Mononuclear cell (primary cell): ENCODE measurements around the gene GDF15. TPM values are rescaled to one million over a fixed set of nuclear protein-coding genes. Genes with fewer than 3 reads are reported as not detected.
"Not testable (repeated sequence)": the region's sequence is repeated elsewhere in the genome, so short reads cannot be mapped to it uniquely, and the experiment has no call there.

ENCODE experiments used
- H3K27me3 ChIP-seq: 2 replicates; pipeline ENCODE4 v1.6.0; 2011; ENCODE audit warnings: low read length, control low read depth; ENCODE audit not compliant: insufficient read depth
- H3K4me1 ChIP-seq: 2 replicates; pipeline ENCODE4 v1.5.1; 2011; ENCODE audit warnings: mild to moderate bottlenecking, low read length, control low read depth; ENCODE audit not compliant: insufficient read depth
- H3K4me3 ChIP-seq: 2 replicates; pipeline ENCODE4 v1.5.1; 2011; ENCODE audit warnings: mild to moderate bottlenecking, low read length, moderate library complexity
- H3K9me3 ChIP-seq: 2 replicates; pipeline ENCODE4 v1.5.1; 2011; ENCODE audit warnings: low read depth, mild to moderate bottlenecking, control low read depth, low read length
- total RNA-seq: library from RNA; depleted of rRNA; stranded (reverse); fragments of >200 nt; gene quantifications from one replicate; pipeline ENCODE4 v1.2.3, GENCODE V29; 2012

GDF15 gene
- total RNA-seq, 1 donor: not detected

GRCh38 chr19:18353378-18354005, 32.5 kb upstream of the GDF15 start:
- Histone ChIP-seq H3K27me3 (no peaks in the 10 kb centered on the region), H3K4me3 (no peak overlapping the region), H3K4me1 (no peaks in the 10 kb centered on the region), H3K9me3 (no peaks in the 10 kb centered on the region)

- H3K27me3 ChIP-seq, H3K4me1 ChIP-seq, H3K4me3 ChIP-seq, H3K9me3 ChIP-seq: not testable (repeated sequence)
Observed at GRCh38 chr19:18354743-18355142, 31.2 kb upstream of the GDF15 start.

GRCh38 chr19:18357041-18357440, 28.9 kb upstream of the GDF15 start:
- H3K4me3 ChIP-seq: no peak overlapping the region
- H3K27me3 ChIP-seq: no peaks in the 10 kb centered on the region

GRCh38 chr19:18361646-18362045, 24.3 kb upstream of the GDF15 start:
- H3K4me1 ChIP-seq: peaks cover 22% of the 10 kb centered on the region
- H3K9me3 ChIP-seq: no peaks in the 10 kb centered on the region
- H3K4me3 ChIP-seq: no peak overlapping the region

More at GRCh38 chr19:18357041-18357440, 28.9 kb upstream of the GDF15 start:
- Histone ChIP-seq H3K4me1 (no peaks in the 10 kb centered on the region), H3K9me3 (no peaks in the 10 kb centered on the region)

GRCh38 chr19:18362934-18363542, 22.9 kb upstream of the GDF15 start:
- no peaks in the 10 kb centered on the region for H3K9me3 ChIP-seq
- H3K4me3 ChIP-seq: no peak overlapping the region
- H3K4me1 ChIP-seq: peaks cover 24% of the 10 kb centered on the region
- H3K27me3 ChIP-seq: no peaks in the 10 kb centered on the region

More at GRCh38 chr19:18361646-18362045, 24.3 kb upstream of the GDF15 start:
- H3K27me3 ChIP-seq: no peaks in the 10 kb centered on the region

GRCh38 chr19:18363787-18364186, 22.2 kb upstream of the GDF15 start:
- H3K9me3 ChIP-seq: no peaks in the 10 kb centered on the region
- peaks cover 24% of the 10 kb centered on the region for H3K4me1 ChIP-seq
- H3K27me3 ChIP-seq: no peaks in the 10 kb centered on the region
- H3K4me3 ChIP-seq: no peak overlapping the region

GRCh38 chr19:18364277-18364825, 21.6 kb upstream of the GDF15 start:
- not testable (repeated sequence) for H3K4me3 ChIP-seq, H3K9me3 ChIP-seq, H3K27me3 ChIP-seq
- peaks cover 24% of the 10 kb centered on the region for H3K4me1 ChIP-seq

- Histone ChIP-seq H3K4me3 (no peak overlapping the region), H3K9me3 (no peaks in the 10 kb centered on the region), H3K4me1 (peaks cover 24% of the 10 kb centered on the region), H3K27me3 (no peaks in the 10 kb centered on the region)
Observed at GRCh38 chr19:18364826-18365528, 21.0 kb upstream of the GDF15 start.

GRCh38 chr19:18366021-18366435, 19.9 kb upstream of the GDF15 start:
- peaks cover 24% of the 10 kb centered on the region for H3K4me1 ChIP-seq
- H3K9me3 ChIP-seq: no peaks in the 10 kb centered on the region
- no peaks in the 10 kb centered on the region for H3K27me3 ChIP-seq
- H3K4me3 ChIP-seq: no peak overlapping the region

- Histone ChIP-seq H3K27me3 (no peaks in the 10 kb centered on the region), H3K4me1 (peaks cover 29% of the 10 kb centered on the region), H3K9me3 (no peaks in the 10 kb centered on the region), H3K4me3 (no peak overlapping the region)
Observed at GRCh38 chr19:18368504-18369222, 17.3 kb upstream of the GDF15 start.

- H3K4me1 ChIP-seq: peaks cover 28% of the 10 kb centered on the region
- no peak overlapping the region for H3K4me3 ChIP-seq
- no peaks in the 10 kb centered on the region for H3K27me3 ChIP-seq
- no peaks in the 10 kb centered on the region for H3K9me3 ChIP-seq
Observed at GRCh38 chr19:18373407-18373891, 12.5 kb upstream of the GDF15 start.

GRCh38 chr19:18373892-18374629, 11.9 kb upstream of the GDF15 start:
- Histone ChIP-seq H3K4me3 (no peak overlapping the region), H3K9me3 (no peaks in the 10 kb centered on the region), H3K4me1 (peaks cover 28% of the 10 kb centered on the region), H3K27me3 (no peaks in the 10 kb centered on the region)

- no peaks in the 10 kb centered on the region for H3K27me3 ChIP-seq
- peaks cover 44% of the 10 kb centered on the region for H3K4me1 ChIP-seq
- H3K9me3 ChIP-seq: no peaks in the 10 kb centered on the region
- H3K4me3 ChIP-seq: no peak overlapping the region
Observed at GRCh38 chr19:18377026-18377425, 8.9 kb upstream of the GDF15 start.
